DND-41 (cell line): Measurements from ENCODE around the gene GPC6.

Source experiments
- CTCF ChIP-seq: IDR thresholded peaks from 2 replicates; pipeline ENCODE4 v1.5.1; 2012; ENCODE audit warnings: borderline replicate concordance, low read length, moderate library complexity, mild to moderate bottlenecking; ENCODE audit not compliant: poor library complexity, severe bottlenecking; ENCODE audit errors: extremely low read depth
- EZH2 ChIP-seq: IDR thresholded peaks from 3 replicates; pipeline ENCODE4 v1.6.1; 2012; ENCODE audit warnings: borderline replicate concordance, low read depth, mild to moderate bottlenecking, moderate library complexity, low read length, inconsistent platforms; ENCODE audit not compliant: severe bottlenecking

DNA sequence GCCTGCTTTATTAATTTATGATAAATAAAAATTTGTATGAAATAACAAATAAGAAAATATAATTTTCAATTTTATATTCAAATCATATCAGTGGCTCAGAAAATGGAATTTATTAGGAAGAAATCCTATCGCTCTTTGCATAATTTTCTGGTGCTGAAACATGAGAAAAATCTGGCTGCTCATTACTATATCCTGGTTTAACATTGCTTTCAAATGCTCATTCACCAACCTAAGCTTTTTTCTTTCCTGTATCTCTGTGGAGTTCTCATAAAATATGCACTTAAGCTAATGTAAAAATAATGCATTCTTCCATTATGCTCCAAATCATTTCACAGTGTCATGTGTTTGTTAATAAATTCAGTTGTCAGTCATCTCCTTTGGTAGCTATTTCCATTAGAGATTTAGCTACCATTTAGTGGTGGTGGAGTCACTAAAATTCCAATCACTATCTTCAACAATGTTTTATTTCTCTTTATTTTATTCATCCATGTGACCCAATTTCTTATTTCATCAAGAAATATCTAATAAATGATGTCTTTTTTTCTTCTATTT is 754.9 kb downstream of the GPC6 start:
- TF ChIP-seq CTCF (no peak), EZH2 (no peak)
